Nephron (organoid): ENCODE results near the gene DUT.

Experiments used
- H3K27ac Mint-ChIP-seq, 3 experiments: 2 replicates each; pipeline ENCODE4 v1.8.0; 2020; ENCODE audit warnings: mixed read lengths in 3 of 3, mild to moderate bottlenecking in 2 of 3, moderate library complexity in 1 of 3
- H3K27me3 Mint-ChIP-seq: 2 replicates; pipeline ENCODE4 v1.8.0; 2021; ENCODE audit warnings: low read depth, mild to moderate bottlenecking, moderate library complexity, mixed read lengths
- H3K36me3 Mint-ChIP-seq: 2 replicates; pipeline ENCODE4 v1.8.0; 2020; ENCODE audit warnings: low read depth, mixed read lengths
- H3K4me1 Mint-ChIP-seq: 2 replicates; pipeline ENCODE4 v1.8.0; 2020; ENCODE audit warnings: mixed read lengths
- H3K4me3 Mint-ChIP-seq, 3 experiments: 2 replicates each; pipeline ENCODE4 v1.8.0; 2020; ENCODE audit warnings: mild to moderate bottlenecking in 3 of 3, mixed read lengths in 3 of 3, moderate library complexity in 2 of 3
- H3K9me3 Mint-ChIP-seq: 2 replicates; pipeline ENCODE4 v1.8.0; 2020; ENCODE audit warnings: mixed read lengths
- TF ChIP-seq, protein P1 (sequence below), 3 experiments: fragments of 200-600 bp; sonication (generic); IDR thresholded peaks; one replicate each; pipeline ENCODE4 v1.5.0; 2021; ENCODE audit warnings: antibody characterized with exemption in 3 of 3; ENCODE audit not compliant: unreplicated experiment in 3 of 3

Gene DUT

DNA sequence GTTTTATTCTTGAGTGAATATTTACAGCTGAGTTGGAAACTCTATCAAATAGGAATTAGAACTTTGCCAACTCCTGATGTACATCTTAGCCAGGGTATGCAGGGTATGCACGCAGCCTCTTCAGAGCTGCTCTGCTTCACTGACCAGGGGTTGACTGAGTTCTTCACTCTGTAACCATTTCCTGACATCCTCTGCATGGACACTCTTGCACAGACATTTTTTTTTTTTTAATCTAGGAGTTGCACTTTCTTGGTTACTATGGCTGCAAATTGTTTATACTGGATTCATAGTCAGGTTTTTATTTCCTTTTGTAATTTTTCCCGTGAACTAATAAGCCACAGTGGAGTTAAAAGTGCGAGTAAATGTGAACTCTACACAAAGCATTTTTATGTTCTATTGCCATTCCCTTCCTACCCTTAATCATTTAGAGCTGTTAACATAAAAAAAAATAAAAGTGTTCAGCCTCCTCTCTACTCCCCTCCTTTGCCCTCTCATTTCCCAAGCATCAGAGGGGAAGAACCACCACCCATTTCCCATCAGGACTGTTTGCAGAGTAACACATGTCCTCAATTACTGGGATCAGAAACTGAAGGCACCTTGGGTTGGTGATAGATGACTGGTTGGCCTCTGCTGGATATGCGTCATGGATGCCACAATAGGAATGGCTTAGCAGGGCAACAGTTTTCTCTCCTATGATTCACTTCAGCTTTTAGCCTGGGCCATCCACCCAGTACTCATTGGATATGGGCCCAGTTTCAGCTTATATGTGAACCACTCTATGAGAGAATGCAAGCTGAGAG, 54.0 kb downstream of the DUT start:
- Mint-ChIP-seq H3K4me1 (peaks cover 38% of the 10 kb centered on the region), H3K27me3 (no peaks in the 10 kb centered on the region), H3K27ac (peak overlapping the region; percentile 52 to 93 (median 93)), H3K9me3 (no peaks in the 10 kb centered on the region), H3K36me3 (no peaks in the 10 kb centered on the region), H3K4me3 (no peak overlapping the region)
- TF ChIP-seq, protein P1, sequence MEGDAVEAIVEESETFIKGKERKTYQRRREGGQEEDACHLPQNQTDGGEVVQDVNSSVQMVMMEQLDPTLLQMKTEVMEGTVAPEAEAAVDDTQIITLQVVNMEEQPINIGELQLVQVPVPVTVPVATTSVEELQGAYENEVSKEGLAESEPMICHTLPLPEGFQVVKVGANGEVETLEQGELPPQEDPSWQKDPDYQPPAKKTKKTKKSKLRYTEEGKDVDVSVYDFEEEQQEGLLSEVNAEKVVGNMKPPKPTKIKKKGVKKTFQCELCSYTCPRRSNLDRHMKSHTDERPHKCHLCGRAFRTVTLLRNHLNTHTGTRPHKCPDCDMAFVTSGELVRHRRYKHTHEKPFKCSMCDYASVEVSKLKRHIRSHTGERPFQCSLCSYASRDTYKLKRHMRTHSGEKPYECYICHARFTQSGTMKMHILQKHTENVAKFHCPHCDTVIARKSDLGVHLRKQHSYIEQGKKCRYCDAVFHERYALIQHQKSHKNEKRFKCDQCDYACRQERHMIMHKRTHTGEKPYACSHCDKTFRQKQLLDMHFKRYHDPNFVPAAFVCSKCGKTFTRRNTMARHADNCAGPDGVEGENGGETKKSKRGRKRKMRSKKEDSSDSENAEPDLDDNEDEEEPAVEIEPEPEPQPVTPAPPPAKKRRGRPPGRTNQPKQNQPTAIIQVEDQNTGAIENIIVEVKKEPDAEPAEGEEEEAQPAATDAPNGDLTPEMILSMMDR (IDR thresholded peaks at IDR 0.05; ENCODE audit: unreplicated experiment in 3 of 3): no peak

DNA sequence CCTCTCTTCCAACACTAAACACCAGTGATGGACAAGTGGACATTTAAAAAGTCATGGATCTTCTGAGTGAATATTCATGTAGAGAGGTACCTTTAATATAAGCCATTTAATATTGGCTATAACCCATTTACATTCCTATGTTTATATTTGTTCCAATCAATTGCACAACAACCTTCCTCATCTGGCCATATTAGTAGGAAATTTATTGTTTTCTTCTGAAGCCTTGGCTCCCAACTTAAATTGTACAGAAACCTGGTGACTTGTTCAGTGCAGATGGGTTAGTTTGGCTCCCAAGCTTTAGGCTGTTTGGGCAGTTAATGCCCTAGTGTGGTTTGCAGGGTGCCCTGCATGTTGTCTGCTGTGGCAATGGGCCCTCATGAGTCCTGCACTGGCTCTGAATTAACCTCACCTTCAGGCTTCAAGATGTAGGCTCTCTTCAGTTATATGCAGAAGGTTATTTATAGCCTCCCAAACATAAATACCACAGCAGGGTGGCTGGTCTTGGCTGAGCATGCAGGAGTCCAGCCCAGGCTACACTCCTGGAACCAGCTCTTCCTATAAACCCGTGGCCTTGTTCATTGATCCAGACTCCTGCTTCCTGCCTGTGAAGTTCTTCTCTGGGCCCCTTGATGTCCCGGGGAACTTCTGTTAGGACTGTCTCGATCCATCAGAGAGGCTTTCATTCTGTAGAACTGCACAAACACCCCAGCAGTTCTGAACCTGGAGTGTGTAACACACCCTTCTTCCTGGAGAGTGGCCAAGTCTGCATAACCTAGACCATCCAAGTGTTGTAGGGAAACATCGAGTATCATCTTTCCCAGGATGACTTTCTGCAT, 57.0 kb downstream of the DUT start:
- Mint-ChIP-seq H3K9me3 (no peaks in the 10 kb centered on the region), H3K4me1 (peaks cover 57% of the 10 kb centered on the region), H3K27ac (peak overlapping the region in 2 of 3 experiments; percentile 91 to 96), H3K4me3 (no peak overlapping the region), H3K36me3 (no peaks in the 10 kb centered on the region), H3K27me3 (no peaks in the 10 kb centered on the region)
- TF ChIP-seq, protein P1 (IDR thresholded peaks at IDR 0.05; ENCODE audit: unreplicated experiment in 3 of 3): no peak

DNA sequence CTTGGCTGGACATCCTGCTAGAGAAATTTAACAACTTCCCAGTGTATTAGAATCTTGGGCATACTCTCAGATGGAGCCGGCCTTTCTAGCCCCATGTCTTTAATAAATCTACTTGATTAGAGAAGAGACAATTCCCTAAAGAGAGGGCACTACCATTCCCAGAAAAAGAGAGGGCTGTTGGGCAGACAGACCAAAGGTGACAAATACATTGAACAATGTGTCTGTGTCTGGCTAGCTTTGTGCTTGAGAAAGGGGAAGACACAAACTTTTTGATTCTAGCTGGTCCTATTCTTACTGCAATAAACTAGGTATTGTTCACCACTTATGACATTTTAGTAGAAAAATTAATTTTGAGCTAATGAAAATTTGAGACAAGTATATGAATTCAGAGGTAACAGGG, 57.7 kb downstream of the DUT start:
- Mint-ChIP-seq H3K27ac (peak overlapping the region; percentile 33 to 96 (median 91)), H3K36me3 (no peaks in the 10 kb centered on the region), H3K9me3 (no peaks in the 10 kb centered on the region), H3K27me3 (no peaks in the 10 kb centered on the region), H3K4me1 (peaks cover 64% of the 10 kb centered on the region), H3K4me3 (no peak overlapping the region)
- TF ChIP-seq, protein P1 (IDR thresholded peaks at IDR 0.05; ENCODE audit: unreplicated experiment in 3 of 3): no peak

DNA sequence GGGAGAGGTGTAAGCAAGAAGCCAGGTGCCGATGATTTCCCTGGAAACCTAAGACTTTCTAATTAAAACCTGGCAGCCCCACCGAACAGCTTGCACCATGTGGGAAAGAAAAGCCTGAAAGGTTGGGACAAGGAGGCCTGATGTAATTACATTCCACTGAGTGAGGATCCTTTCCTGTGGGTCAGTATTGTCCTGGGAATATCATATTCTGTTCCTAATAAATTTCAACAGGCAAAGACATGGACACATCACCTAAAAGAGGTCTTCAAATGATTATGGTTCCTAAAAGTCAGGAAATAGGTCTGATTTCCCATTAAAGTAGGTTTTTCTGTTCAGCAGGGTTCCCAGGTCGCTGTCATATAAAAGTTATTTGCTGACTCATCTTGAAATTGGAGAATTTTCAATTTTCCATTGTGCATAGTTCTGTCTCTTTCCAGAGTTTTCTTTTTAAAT, 58.5 kb downstream of the DUT start:
- no peaks in the 10 kb centered on the region for H3K36me3 Mint-ChIP-seq
- peaks cover 67% of the 10 kb centered on the region for H3K4me1 Mint-ChIP-seq
- H3K9me3 Mint-ChIP-seq: no peaks in the 10 kb centered on the region
- no peaks in the 10 kb centered on the region for H3K27me3 Mint-ChIP-seq
- no peak overlapping the region for H3K4me3 Mint-ChIP-seq
- H3K27ac Mint-ChIP-seq: peak overlapping the region; percentile 24 to 96 (median 91)
- TF ChIP-seq, protein P1 (IDR thresholded peaks at IDR 0.05; ENCODE audit: unreplicated experiment in 3 of 3): no peak

DNA sequence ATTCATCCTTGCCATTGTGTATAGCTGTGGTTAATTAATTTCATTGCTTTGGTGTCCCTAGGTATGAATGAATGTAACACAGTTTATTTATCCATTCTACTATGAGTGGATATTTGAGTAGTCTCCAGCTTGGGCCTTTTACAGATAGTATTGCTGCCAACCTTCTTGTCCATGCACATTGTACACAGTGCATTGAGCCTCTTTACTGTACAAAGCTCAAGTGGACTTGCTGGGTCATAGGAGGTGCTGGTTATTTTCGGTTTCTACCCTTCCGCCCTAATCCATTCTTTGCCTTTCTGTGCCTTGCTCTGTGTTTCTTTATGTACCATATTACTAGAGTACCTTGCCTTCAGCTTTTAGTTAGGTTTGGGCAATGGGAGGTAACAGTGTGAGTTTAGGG, 60.7 kb downstream of the DUT start:
- Mint-ChIP-seq H3K4me1 (peaks cover 74% of the 10 kb centered on the region), H3K9me3 (no peaks in the 10 kb centered on the region), H3K36me3 (no peaks in the 10 kb centered on the region), H3K27me3 (no peaks in the 10 kb centered on the region), H3K27ac (peak overlapping the region; percentile 91 to 99 (median 98)), H3K4me3 (peak overlapping the region in 1 of 3 experiments; percentile 52)
- TF ChIP-seq, protein P1 (IDR thresholded peaks at IDR 0.05; ENCODE audit: unreplicated experiment in 3 of 3): no peak
